A673 (cell line): ENCODE results near the gene EFCAB6. TPM values are rescaled to one million over a fixed set of nuclear protein-coding genes. Genes with fewer than 3 reads are reported as not detected.

Source experiments
- BruUV-seq: library from RNA; stranded (reverse); fragments of 400-500 nt; replicated peaks from 2 replicates; lab custom pipeline; 2021; lab: Mats Ljungman, UMichigan
- CTCF ChIA-PET: fragments of 300-600 bp; sonication (Branson Sonifier 250); formaldehyde crosslinking; loops from one replicate; lab custom pipeline; 2022; ENCODE audit warnings: antibody characterized with exemption; lab: Charles Lee
- POLR2A ChIA-PET: fragments of 300-600 bp; sonication (Branson Sonifier 250); formaldehyde crosslinking; loops from one replicate; lab custom pipeline; 2022; ENCODE audit warnings: antibody characterized with exemption; ENCODE audit not compliant: low non-redundant PET; lab: Charles Lee
- DNase-seq: peaks from one replicate; pipeline ENCODE4 v3.0.0-alpha.2; 2015; ENCODE audit warnings: low spot score
- H3K27ac ChIP-seq: fragments of 200-600 bp; sonication (generic); 2 replicates; pipeline ENCODE4 v1.5.1; 2016; ENCODE audit warnings: mixed run types, low read depth, mild to moderate bottlenecking, mixed read lengths, antibody characterized with exemption, low read length; ENCODE audit not compliant: poor library complexity, severe bottlenecking
- H3K27me3 ChIP-seq: fragments of 200-600 bp; sonication (generic); replicated peaks from 2 replicates; pipeline ENCODE4 v1.6.1; 2017; ENCODE audit warnings: mixed run types, low read depth, mild to moderate bottlenecking, mixed read lengths, antibody characterized with exemption, low read length; ENCODE audit not compliant: insufficient read depth, poor library complexity
- H3K36me3 ChIP-seq: fragments of 200-600 bp; sonication (generic); 2 replicates; pipeline ENCODE4 v1.6.1; 2016; ENCODE audit warnings: mixed run types, mild to moderate bottlenecking, mixed read lengths, antibody characterized with exemption, low read length; ENCODE audit not compliant: insufficient read depth, poor library complexity, severe bottlenecking
- H3K4me1 ChIP-seq: fragments of 200-600 bp; sonication (generic); 2 replicates; pipeline ENCODE4 v1.6.1; 2017; ENCODE audit warnings: mixed run types, mild to moderate bottlenecking, mixed read lengths, antibody characterized with exemption, low read length; ENCODE audit not compliant: insufficient read depth, poor library complexity, severe bottlenecking
- H3K4me3 ChIP-seq: fragments of 200-600 bp; sonication (generic); 2 replicates; pipeline ENCODE4 v1.5.1; 2016; ENCODE audit warnings: low read depth, mixed run types, mild to moderate bottlenecking, mixed read lengths, low read length; ENCODE audit not compliant: poor library complexity, severe bottlenecking
- H3K9me3 ChIP-seq: fragments of 200-600 bp; sonication (generic); 2 replicates; pipeline ENCODE4 v1.6.1; 2016; ENCODE audit warnings: mixed run types, low read depth, mild to moderate bottlenecking, mixed read lengths, antibody characterized with exemption, low read length; ENCODE audit not compliant: poor library complexity, severe bottlenecking
- EZH2 ChIP-seq: fragments of 200-600 bp; sonication (generic); IDR thresholded peaks from 2 replicates; pipeline ENCODE4 v1.6.1; 2017; ENCODE audit warnings: borderline replicate concordance, low read depth, mild to moderate bottlenecking, mixed read lengths, antibody characterized with exemption, low read length; ENCODE audit not compliant: poor library complexity, severe bottlenecking
- intact Hi-C: fragments of 100-400 bp; cut with micrococcal nuclease; formaldehyde crosslinking; loops from one replicate; pipeline ENCODE4 v1.10.0; 2022; ENCODE audit not compliant: unreplicated experiment
- total RNA-seq: library from RNA; stranded (reverse); gene quantifications from 2 replicates; pipeline ENCODE4 v1.2.3, GENCODE V29; 2021
- TF ChIP-seq, protein P1 (sequence below): fragments of 300-800, 200-600 bp; sonication (generic); conservative IDR thresholded peaks from 2 replicates; pipeline ENCODE4 v1.5.1; 2017; ENCODE audit warnings: low read depth, mild to moderate bottlenecking, antibody characterized with exemption, low read length, moderate library complexity, mixed read lengths

Gene EFCAB6
- total RNA-seq, 1 experiment from 2014 or later = 0.41 TPM

DNA sequence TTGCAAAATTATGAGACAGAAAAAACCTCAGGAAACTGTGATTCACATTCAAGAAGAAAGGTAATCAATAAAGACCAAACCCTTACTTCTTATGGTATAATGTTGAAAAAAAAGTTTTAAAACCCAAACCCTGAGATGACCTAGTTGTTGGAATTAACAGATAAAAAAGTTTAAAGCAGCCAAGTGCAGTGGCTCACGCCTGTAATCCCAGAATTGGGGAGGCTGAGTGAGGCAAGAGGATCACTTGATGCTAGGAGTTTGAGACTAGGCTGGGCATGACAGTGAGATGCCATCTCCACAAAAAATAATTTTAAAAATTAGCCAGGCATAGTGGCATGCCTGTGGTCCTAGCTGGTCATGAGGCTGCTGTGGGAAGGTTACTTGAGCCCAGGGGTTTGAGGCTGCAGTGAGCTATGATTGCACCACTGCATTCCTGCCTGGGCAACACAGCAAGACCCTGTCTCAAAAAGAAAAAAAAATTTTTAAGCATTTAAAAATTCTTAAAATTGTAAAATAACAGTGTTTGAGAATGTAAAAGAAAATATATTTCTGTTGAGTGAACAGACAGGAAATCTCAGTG is 85.1 kb downstream of the EFCAB6 start:
- Histone ChIP-seq H3K4me1 (no peaks in the 10 kb centered on the region), H3K27me3 (peaks cover 18% of the 10 kb centered on the region), H3K9me3 (no peaks in the 10 kb centered on the region), H3K27ac (no peak overlapping the region), H3K4me3 (no peak overlapping the region), H3K36me3 (no peaks in the 10 kb centered on the region)
- BruUV-seq = no TSS peak
- no peak for TF ChIP-seq EZH2
- TF ChIP-seq, protein P1, sequence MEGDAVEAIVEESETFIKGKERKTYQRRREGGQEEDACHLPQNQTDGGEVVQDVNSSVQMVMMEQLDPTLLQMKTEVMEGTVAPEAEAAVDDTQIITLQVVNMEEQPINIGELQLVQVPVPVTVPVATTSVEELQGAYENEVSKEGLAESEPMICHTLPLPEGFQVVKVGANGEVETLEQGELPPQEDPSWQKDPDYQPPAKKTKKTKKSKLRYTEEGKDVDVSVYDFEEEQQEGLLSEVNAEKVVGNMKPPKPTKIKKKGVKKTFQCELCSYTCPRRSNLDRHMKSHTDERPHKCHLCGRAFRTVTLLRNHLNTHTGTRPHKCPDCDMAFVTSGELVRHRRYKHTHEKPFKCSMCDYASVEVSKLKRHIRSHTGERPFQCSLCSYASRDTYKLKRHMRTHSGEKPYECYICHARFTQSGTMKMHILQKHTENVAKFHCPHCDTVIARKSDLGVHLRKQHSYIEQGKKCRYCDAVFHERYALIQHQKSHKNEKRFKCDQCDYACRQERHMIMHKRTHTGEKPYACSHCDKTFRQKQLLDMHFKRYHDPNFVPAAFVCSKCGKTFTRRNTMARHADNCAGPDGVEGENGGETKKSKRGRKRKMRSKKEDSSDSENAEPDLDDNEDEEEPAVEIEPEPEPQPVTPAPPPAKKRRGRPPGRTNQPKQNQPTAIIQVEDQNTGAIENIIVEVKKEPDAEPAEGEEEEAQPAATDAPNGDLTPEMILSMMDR = no peak
- POLR2A ChIA-PET = no interaction called here
- CTCF ChIA-PET = no interaction called here
- DNase-seq = no peak
- intact Hi-C loops = no loop called here

DNA sequence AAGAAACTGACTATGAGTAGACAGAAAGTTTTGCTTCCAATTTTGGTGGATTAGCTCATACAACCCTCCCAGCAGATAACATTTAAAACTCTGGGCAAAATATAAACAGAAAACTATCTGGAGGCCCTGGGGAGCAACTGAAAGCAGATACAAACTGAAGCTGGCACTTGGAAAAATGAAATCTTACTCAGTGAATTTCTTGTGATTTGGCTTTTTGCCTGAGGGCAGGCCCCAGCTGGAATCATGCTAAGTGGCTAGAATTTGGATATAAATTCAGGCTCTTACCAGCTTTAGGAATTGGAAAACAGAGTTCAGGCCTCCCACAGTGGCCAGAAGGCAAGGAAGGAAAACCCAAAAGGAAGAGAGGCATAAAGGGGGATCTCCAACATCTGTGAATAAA is 85.8 kb downstream of the EFCAB6 start:
- TF ChIP-seq EZH2 = no peak
- TF ChIP-seq, protein P1 = no peak
- BruUV-seq = no TSS peak
- H3K27me3 ChIP-seq = peaks cover 12% of the 10 kb centered on the region
- H3K27ac ChIP-seq = no peak overlapping the region
- H3K9me3 ChIP-seq = no peaks in the 10 kb centered on the region
- POLR2A ChIA-PET = no interaction called here
- intact Hi-C loops = no loop called here
- CTCF ChIA-PET = no interaction called here
- H3K4me1 ChIP-seq = no peaks in the 10 kb centered on the region
- DNase-seq = no peak
- no peak overlapping the region for H3K4me3 ChIP-seq
- no peaks in the 10 kb centered on the region for H3K36me3 ChIP-seq

DNA sequence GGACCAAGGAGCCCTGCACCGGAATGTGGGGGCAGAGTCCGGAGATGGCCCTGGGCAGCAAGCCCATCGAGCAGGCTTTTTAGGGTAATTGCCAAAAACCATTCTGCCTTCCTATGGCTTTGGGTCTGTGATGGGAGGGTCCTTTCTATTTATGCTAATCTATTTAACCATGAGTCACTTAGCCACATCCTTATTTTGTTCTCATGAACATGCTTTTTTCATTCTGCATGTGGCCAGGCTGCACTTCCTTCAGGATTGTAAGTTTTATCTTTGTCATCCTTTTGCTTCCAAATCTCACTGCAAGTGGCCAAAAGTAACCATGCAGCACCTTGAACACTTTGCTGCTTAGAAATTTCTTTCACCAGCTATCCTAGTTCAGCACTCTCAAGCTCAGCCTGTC is 88.3 kb downstream of the EFCAB6 start:
- BruUV-seq = no TSS peak
- Histone ChIP-seq H3K27me3 (peaks cover 1% of the 10 kb centered on the region), H3K36me3 (no peaks in the 10 kb centered on the region), H3K4me3 (no peak overlapping the region), H3K9me3 (no peaks in the 10 kb centered on the region), H3K4me1 (no peaks in the 10 kb centered on the region), H3K27ac (no peak overlapping the region)
- ChIA-PET POLR2A (no interaction called here), CTCF (no interaction called here)
- intact Hi-C loops = no loop called here
- TF ChIP-seq, protein P1 = no peak
- no peak for TF ChIP-seq EZH2
- peak; percentile 23 for DNase-seq
